ENCODE measurements around the gene CCDC40.
"Not testable (repeated sequence)": the region's sequence is repeated elsewhere in the genome, so short reads cannot be mapped to it uniquely, and the experiment has no call there.

Gene CCDC40

GRCh38 chr17:80035937-80036714 lies at the start of gene CCDC40:
TSS of gene CCDC40 (plus strand) at chr17:80036642. CDS start at chr17:80036663, 21 bp downstream.
- peak; percentile 30 for DNase-seq

GRCh38 chr17:79987187-79987934 lies 49.1 kb upstream of the CCDC40 start:
- DNase-seq, result no peak

GRCh38 chr17:79987935-79988184 lies 48.6 kb upstream of the CCDC40 start:
- DNase-seq, result no peak

- peak; percentile 56 for DNase-seq
These were observed 48.1 kb upstream of the CCDC40 start for GRCh38 chr17:79988185-79988971.

- DNase-seq, result no peak
These were observed 47.2 kb upstream of the CCDC40 start for GRCh38 chr17:79989106-79989835.

- no peak for DNase-seq
These were observed 46.3 kb upstream of the CCDC40 start for GRCh38 chr17:79990051-79990592.

GRCh38 chr17:79990704-79991103 lies 45.7 kb upstream of the CCDC40 start:
- no peak for DNase-seq

GRCh38 chr17:79991140-79991923 lies 45.1 kb upstream of the CCDC40 start:
- peak; percentile 14 for DNase-seq

- no peak for DNase-seq
These were observed 44.4 kb upstream of the CCDC40 start for GRCh38 chr17:79991924-79992648.

GRCh38 chr17:79992649-79993389 lies 43.6 kb upstream of the CCDC40 start:
- DNase-seq, result no peak

- peak; percentile 50 for DNase-seq
These were observed 42.8 kb upstream of the CCDC40 start for GRCh38 chr17:79993390-79994227.

- DNase-seq, result not testable (repeated sequence)
These were observed 42.2 kb upstream of the CCDC40 start for GRCh38 chr17:79994228-79994569.

- no peak for DNase-seq
These were observed 41.8 kb upstream of the CCDC40 start for GRCh38 chr17:79994602-79995001.

- no peak for DNase-seq
These were observed 40.7 kb upstream of the CCDC40 start for GRCh38 chr17:79995696-79996095.

GRCh38 chr17:79996291-79996690 lies 40.2 kb upstream of the CCDC40 start:
- DNase-seq, result no peak

- no peak for DNase-seq
These were observed 39.3 kb upstream of the CCDC40 start for GRCh38 chr17:79997011-79997660.

GRCh38 chr17:80000136-80000535 lies 36.3 kb upstream of the CCDC40 start:
- no peak for DNase-seq

GRCh38 chr17:80000981-80001775 lies 35.3 kb upstream of the CCDC40 start:
- no peak for DNase-seq
